HUDEP-2 (cell line): ENCODE data around the gene RNF39.

Experiments used
- DNase-seq, 76 experiments: peaks; one replicate each; lab custom pipeline; 2025; ENCODE audit not compliant: unreplicated experiment in 76 of 76; lab: John Stamatoyannopoulos, UW

RNF39 gene

DNA sequence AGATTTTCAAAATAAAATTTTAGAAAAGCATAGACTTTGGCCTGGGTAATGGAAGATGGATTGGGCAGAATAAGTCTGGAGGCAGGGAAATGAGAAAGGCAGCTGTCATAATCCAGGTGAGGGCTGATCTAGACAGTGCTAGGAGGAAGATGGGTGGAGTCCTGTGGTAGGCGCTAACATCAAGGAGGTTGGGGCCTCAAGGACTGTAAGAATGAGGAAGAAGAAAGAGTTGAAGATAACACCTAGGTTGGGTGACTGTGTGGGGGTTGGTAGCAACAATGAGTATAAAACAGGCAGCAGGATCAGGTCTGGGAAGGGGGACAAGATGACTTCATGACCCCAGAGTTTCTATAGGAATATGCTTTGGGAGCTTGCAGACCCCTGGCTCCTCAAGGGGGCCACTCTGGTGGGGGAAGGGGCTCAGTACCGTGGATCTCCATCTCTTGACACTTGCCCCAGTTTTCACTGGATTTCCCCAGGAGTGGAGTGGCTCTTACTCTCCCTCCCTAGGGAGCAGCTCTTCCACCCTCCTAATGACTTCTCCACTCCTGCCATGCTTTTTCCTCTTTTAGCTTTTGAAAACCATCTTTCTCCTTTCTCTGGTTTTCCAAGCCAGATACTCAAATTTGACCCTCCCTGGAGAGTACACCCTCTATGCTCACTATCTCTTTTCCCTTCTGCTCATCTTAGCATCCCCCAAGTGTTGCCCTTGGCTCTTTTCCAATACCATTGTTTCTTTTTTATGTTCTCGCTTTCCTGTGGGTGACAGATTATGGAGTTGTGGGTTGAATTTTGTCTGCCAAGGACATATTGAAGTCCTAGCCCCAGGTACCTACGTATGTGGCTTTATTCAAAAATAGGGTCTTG, 22.6 kb upstream of the RNF39 start:
- DNase-seq: no peak

DNA sequence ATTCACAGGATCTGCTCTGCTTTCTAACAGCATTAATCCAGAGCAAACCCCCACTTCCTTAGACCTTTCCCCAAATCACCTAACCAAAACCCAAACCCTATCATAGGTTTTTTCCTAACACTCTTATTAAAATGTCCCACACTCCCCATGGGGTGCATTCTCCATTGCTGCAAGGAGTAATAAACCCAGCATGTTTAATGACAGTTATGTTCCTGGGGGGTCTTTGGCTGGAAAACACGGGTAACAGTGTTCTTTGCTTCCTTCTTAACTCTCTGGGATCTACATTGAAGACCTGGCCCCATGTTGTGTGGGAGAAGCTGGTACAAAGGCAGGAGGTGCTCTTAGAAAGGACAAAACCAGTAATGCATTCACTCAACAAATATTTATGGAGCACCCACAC, 21.3 kb upstream of the RNF39 start:
- no peak for DNase-seq

DNA sequence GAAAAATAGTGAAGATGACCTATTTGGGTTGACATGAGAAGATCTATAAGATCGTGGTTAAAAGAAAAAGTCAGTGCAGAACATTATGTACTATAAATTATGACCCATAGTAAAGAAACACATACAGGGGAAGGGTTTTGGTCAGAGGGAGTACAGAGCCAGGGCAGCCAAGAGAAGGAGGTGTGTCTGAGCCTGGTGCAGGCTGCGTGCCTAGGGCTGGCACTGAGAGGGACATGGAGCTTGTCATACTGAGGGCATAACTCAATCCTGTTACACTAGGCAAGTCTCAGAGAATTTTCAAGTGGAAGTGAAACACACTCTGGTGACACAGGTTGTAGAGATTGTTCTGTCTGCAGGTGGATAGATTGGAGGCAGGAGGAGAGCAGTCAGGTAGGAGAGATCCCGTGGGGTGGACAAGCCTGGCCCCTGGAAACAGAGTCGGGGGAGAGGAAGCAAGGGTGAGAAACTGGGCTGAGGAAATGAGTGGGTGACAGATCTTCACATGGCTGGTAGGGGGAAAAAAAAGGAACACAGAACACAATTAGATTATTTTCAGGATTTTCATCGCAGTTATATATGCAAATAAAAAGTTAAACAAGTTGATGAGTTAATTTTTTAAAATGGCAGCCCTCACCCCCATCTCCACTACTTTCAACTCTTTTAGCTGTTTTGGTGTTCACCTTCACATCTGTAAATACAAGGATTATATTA, 18.5 kb upstream of the RNF39 start:
- DNase-seq: no peak

DNA sequence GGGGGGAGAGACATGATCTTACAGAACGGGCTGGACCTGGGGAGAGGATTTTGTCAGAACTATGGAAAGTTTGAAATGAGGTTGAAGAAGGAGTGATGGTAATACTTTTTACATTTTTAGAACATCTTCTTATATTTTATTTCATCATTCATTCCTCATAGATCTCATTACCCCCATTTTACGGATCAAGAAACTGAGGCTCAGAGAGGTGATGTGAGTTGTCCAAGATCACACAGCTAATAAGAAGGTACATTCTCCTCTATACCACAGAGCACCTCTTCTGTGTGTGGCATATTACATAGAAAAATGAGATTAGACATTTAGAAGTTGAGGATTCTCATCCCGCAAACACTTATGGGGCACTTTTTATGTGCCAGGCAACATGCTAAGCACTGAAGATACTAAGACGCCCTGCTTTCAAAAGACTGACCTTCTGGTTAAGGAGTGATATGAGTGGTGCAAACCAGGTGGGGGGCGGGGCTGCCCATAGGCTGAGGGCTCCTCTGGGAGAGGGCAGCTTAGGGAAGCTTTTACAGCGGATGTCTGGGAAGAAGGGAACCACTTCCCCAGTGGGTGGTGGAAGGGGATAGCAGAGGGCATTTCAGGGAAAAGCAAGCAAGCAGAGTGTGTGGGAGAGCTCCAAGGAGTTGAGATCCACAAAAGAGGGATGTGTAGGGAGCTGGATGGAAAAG, 17.4 kb upstream of the RNF39 start:
- no peak for DNase-seq

DNA sequence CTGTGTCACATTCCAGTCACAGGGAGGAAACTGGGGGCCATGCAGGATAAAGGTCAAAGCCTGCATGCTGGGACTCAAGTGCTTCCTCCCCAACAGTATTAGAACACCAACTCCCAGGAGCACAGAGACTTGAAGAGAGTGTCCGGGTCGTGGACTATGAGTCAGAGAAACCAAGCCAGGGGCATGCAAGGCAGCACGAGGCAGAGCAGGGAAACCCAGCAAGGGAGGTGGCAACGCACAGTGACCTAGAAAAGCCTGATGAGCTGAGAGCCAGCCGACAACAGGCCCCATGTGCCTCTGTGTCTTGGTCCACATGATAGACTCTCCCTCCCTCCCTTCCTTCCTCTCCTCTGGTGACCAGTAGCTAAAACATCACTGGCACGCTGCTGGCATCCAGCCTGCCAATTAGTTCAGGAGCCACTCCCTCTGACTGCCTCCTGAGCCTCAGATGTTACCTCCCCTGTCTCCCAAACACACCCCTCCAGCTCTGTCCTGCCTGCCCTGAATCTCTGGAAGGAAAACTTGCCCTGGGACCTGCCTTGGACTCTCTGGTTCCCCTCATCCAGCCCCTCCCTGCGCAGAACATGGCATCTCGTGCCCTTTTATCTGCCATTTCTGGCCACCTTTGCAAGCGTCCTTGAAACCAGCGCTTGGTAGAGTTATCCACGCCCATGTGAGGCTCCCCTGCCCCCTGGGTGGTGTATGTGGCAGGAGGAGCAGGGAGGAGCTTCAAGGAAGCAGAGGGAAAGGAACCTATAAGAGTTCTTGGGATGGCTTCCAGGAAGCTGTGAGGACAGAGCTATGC, 16.2 kb upstream of the RNF39 start:
- peak in 6 of 76 experiments; percentile 9 to 35 (median 19) for DNase-seq

DNA sequence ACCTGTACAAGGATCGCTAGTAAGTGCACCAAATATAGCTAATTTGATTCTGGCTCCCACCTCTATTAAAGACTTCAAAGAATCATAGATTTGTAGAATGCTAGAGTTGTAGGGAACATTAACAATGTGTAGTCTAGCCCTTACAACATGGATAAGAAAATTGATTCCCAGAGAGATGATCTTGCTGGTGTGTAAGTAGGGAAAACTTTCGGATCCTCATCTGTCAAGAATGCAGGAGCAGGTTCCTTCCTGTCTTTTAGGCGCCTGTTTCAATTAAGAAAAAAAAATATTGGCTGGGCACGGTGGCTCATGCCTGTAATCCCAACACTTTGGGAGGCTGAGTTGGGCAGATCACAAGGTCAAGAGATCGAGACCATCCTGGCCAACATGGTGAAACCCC, 12.3 kb upstream of the RNF39 start:
- no peak for DNase-seq

DNA sequence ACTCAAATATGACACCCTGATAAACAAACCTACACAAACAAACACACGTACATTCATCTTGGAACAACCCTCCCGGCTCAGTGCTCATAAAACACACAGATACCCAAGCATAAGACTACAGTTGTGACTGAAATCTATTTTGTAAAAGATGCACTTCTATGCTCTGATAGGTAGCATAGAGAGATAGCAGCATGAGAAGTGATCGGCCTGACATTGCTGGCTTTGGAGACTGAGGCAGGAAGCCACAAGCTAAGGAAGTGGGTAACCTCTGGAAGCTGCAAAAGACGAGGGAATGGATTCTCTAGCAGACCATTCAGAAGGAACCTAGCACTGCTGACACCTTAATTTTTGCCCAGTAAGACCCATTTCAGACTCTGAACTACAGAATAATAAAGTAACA, 1.6 kb upstream of the RNF39 start:
- DNase-seq: no peak

DNA sequence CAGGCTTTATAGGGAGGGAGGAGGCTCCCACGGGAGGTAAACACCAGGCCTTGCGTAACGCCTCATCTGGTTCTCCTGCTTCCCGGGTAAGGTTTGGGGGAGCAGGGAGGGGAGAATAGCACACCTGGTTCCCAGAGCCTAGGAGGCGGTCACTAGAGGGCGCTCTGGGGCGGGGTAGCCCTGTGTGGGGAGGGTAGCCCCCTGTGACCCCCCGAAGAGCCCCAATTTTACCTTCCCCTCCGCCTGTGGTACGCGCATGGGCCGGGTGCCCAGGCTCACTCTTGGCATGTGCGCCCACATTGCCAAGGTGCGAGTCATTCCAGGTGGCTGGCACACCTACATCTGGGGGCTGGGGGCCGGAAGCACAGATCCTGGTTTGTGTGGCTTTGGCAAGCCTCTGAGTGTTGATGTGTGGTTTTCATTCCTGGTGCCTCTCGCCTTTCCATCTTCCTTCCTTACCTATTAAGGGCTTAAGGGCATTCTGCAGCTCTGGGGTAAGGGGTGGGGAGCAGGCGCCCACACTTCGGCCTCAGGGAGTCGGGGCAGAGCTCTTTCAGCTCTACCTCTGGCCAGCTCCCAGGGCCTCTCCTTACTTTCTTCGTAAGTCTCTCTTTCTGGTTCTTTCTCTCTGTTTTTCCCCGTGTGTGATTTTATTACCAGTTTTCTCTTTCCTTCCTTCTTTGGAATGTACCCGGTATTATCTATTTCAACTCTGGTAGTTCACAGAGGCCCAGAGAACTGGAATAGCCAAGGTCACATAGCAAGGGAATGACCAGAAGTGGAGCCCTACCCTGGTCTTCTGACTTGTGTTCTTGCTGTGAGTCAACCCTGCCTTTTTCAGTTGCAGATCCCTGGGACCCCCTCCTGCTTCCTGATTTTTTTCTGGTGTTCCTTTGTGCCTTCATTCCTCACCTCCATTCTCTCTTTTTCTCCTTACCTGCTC, 492 bp upstream of the RNF39 start:
- DNase-seq: peak in 1 of 76 experiments; percentile 13

DNA sequence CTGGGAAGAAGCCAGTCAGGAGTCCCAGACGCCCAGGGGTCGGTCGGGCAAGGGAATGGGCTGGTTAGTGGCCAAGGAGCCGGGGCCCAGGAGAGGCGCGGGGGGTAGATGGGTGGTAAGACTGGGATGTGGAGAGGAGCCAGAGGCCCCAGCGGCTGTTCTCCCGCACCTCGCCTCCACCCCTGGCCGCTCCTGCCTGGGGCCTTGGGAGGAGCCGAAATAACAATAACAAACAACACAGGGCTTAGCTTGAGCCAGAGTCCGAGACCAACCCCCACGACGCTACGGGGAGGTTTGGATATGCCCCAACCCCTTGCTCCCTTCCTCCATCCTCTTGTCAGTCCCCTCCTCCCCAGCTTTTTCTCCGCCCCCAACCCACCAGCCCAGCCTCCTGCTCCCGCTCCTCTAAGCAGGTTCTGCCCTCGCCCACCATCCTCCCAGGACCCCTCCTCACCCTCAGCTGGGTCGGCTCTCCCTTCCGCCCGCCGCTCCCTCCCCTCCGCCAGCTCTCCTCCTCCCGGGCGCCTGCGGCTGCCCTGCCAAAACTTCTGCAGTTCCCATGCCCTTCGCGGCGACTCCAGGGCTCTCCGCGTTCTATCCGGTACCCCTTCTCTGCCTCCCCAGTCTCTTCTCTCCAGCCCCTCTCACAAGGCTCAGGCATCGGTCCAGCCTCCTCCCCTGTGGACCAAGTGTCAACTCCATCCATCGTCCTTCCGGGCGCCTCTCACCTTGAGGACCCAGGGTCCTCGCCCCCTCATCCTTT, 1.1 kb downstream of the RNF39 start:
- no peak for DNase-seq

DNA sequence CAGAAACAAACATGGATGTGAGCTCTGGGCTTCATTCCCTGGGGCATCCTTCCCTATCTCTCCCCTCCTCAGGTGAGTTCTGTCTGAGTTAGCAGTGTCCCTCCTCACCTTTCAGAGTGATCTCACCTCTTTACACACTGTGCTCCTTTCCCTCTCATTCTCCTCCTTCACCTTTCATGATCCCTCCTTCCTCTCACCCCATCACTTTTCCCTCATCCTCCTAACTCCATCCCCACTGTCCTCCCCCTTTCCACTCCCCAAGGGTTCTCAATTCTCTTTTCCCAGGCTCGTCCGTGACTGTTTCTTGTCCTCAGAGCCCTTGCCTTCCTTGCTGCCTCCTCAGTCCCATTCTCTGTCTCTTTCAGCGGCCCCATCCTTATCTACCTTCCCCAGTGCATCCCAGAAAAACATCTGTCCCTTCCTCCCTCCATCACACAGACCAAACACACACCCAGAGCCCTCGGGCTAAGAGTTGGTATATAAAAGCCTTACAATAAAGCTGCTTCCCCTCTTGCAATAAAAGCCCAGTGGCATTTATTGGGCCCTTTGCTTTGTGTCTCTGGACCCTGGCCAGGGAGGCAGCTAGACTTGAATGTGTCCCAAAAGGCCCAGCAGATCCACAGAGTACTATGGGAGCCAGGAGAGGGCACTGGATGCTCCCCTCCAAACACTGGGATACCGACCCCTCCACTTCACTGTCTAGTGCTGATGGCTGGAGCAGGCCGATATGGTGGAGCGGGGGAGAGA, 1.9 kb downstream of the RNF39 start:
- no peak for DNase-seq

DNA sequence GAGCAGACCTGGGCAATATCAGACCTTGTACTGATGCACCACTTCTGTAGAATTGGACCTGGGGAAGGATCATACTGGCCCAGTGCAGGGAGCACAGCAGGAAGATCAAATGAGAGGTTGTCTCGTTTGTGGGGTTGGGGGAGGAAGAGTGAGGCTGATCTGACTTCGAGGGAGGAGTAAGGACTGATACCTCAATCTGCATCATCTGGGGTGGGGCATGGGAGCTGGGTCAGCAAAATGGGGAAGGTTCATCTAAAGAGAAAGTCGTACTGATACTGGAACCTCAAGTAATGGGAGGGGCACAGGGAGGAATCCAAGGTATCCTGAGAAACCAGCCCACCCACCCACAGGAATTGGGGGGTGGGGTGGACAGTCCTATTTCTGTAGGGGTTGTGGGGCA, 3.7 kb downstream of the RNF39 start:
- DNase-seq: no peak

DNA sequence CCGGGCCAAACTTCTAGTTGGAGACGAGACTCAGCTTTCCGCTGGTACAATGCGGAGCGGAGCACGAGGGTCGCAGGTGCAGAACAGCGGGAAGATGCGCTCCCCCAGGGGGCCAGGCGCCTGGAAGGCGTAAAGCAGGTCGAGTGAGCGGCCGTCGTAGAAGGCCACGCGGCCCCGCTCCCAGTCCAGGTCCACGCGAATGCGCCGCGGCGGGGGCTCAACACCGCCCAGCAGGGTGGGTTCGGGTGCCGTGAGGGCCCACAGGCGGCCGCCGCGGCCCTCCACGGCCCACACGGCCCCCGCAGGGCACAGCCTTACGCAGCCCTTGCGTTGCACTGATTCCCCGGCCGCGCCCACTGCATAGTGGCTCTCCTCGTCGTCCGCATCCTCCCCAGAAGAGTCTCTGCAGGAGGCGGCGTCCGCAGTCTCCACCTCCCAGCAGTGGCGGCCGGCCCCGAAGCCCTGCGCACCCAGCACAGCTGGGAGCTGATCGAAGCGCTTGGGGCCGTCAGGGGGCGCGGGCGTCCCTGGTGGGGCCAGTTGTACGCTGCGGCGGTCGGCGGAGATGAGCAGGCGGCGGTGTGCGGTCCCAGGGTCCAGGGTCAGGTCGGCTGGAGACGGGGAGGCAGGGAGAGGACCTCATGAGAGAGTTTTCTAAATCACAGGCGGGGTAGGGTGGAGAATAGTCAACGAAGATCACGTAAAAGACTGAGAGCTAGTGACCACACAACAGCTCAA, 4.3 kb downstream of the RNF39 start:
- DNase-seq: no peak

DNA sequence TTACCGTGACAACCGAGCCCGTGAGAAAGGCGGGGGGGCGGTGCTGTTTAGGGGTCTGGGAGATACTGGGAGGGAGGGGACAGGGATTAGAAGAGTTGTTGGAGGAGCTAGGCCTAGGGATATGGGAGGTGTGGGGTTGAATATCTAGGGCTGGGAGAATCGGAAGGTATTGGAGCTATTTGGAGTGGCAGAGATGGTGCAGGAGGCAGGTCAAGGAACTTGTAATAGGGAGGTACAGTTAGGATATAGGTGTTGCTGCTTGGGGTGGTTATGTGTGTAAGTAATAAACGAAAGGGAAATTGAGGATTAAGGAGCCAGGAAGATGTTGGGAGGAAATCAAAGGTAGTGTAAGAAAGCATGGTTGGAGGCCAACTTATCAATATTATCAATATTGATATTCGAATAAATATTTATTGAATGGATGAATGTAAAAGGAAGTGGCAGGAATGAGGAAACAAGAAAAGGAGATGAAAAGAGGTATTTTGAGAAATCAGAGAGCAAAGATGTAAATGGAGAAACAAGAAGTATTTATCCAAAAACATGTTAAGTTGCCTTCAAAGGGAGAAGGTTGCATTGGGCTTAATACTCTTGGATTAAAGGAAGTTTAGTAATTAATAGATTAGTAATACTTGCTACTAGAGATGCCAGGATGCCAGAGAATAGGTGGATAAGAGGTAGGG, 8.0 kb downstream of the RNF39 start:
- DNase-seq: no peak

DNA sequence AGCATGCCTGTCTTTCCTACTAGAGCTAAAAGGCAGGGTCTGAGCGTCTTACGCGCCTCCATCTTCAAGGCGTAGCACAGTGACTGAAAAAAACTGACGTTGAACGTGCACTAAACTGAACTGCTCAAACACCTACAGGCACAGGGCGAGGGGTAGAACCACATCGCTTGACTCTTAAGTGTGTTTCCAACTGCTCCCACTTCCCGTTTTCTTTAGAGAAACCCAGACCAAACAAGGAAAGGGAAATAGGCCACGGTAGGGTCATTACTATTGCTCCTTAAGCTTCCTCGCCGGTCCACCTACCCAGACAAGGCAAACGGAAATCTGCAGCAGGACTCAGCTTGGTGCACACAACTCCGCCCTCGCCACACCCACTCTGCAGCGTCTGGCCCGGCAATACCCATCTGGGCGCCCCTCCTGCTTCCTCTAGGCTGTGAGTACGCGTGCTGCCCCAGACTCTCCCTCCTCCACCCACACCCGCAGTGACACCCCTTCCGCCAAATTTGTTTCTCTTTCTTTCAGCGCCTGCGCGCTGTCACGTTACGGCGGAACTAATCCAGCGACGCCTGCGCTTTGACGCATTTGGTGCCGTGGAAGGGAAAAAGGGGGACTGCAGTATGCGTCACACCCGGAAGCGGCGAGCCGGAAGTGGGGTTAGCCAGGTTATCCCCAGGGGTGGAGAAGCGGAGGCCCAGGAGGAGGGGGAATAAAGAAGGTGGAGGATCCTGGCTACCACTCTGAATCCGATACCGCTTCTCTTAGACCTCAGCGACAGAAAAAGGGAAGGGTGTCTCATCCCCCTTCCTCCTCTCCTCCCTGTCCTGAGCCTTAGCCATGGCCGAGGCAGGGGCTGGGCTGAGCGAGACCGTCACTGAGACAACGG, 8.8 kb downstream of the RNF39 start, which contains the start of gene PPP1R11:
PPP1R11 (plus strand) TSS at position 622 of the 883 bp plus-strand sequence; CDS start at position 835, 213 bp downstream.
- peak; percentile 81 to 100 (median 99) for DNase-seq

DNA sequence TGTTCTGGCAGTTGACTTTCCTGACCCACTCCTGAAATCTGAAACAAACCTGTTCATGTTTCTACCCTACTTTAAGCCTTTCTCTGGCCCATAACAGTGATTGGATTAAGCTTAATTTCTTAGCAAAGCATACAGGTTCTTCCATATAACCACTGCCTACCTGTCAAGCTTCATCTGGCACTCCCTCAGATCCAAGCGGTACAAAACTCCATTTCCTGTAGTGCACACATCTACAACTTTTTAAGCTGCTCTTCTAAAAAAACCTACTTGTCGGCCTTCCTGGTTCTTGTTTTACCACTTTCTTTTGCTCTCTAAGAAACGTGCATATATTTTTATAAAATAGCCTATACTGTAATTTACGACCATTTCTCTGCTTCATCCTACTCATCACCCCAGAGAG, 9.5 kb downstream of the RNF39 start:
- peak in 1 of 76 experiments; percentile 19 for DNase-seq

DNA sequence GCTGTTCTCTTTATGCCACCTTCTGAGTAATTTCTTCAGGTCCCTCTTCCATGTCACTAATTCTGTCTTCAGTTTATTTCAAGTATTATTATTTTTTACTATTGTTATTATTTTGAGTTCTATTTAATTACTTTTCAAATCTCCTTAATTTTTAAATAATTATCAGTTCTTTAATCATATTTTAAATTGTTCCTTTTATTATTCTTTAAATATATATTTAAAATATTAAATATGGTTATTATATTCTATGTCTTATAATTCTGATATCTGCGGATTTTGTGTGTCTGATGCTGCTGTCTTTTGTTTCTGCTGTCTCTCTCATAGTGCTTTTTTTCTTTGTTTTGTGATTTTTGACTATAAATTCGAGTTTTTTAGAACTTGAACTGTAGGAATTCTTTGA, 12.3 kb downstream of the RNF39 start:
- DNase-seq: no peak
